A549 (cell line): ENCODE results near the gene MAN2C1. TPM values are rescaled to one million over a fixed set of nuclear protein-coding genes. Genes with fewer than 3 reads are reported as not detected.

Source experiments
- ATAC-seq, 2 experiments: fragments of 200-7000 bp in 1 of 2; fragments of >200 bp in 1 of 2; cut with Nextera tagmentation in 1 of 2; cut with Tn5 transposase in 1 of 2; 3 replicates each; pipeline versions ENCODE4 v1.8.0 to v1.9.1; 2018 to 2020; ENCODE audit warnings: mild to moderate bottlenecking in 1 of 2, moderate library complexity in 1 of 2
- CTCF ChIA-PET: fragments of 300-600 bp; sonication (Branson Sonifier 250); formaldehyde crosslinking; extraction: SDS; loops from one replicate; lab custom pipeline; 2021; ENCODE audit warnings: antibody characterized with exemption, inconsistent platforms; lab: Yijun Ruan, JAX
- POLR2A ChIA-PET: fragments of 350-600 bp; formaldehyde crosslinking; extraction: SDS; loops from one replicate; lab custom pipeline; 2021; ENCODE audit warnings: antibody characterized with exemption, inconsistent platforms; lab: Yijun Ruan, JAX
- DNase-seq, 2 experiments: peaks; one replicate each; pipeline versions ENCODE4 v3.0.0 to v3.0.0-alpha.2; 2011 to 2016; ENCODE audit warnings: low read depth in 1 of 2, low spot score in 1 of 2
- FAIRE-seq: peaks from 2 replicates; lab custom pipeline; 2011; peaks lifted over from hg19 to GRCh38; lab: Jason Lieb, UNC
- H3K27ac ChIP-seq, 2 experiments: fragments of >200 bp; sonication (Bioruptor Twin); formaldehyde crosslinking; 3 replicates each; pipeline ENCODE4 v1.5.1; 2016 to 2017
- H3K4me1 ChIP-seq: fragments of >200 bp; sonication (Bioruptor Twin); formaldehyde crosslinking; 3 replicates; pipeline ENCODE4 v1.6.1; 2016
- H3K4me2 ChIP-seq: fragments of >200 bp; sonication (Bioruptor Twin); formaldehyde crosslinking; 3 replicates; pipeline ENCODE4 v1.6.1; 2016
- H3K4me3 ChIP-seq: fragments of >200 bp; sonication (Bioruptor Twin); formaldehyde crosslinking; 3 replicates; pipeline ENCODE4 v1.5.1; 2016
- H3K9me3 ChIP-seq: fragments of >200 bp; sonication (Bioruptor Twin); formaldehyde crosslinking; 3 replicates; pipeline ENCODE4 v1.6.1; 2016
- CBX2 ChIP-seq: fragments of 200-600 bp; sonication (generic); IDR thresholded peaks from 2 replicates; pipeline ENCODE4 v1.6.1; 2016; ENCODE audit warnings: low read depth, mild to moderate bottlenecking, borderline replicate concordance
- CEBPB ChIP-seq, 2 experiments: fragments of >200 bp in 1 of 2; sonication (Bioruptor Twin) in 1 of 2; formaldehyde crosslinking in 1 of 2; IDR thresholded peaks; 2 replicates each; pipeline ENCODE4 v1.6.1; 2012 to 2016
- CHD2 ChIP-seq: fragments of 150-350 bp; IDR thresholded peaks from 2 replicates; pipeline ENCODE4 v1.6.1; 2014; ENCODE audit warnings: low read length; ENCODE audit not compliant: partially characterized antibody
- CHD4 ChIP-seq: fragments of 200-600 bp; sonication (generic); IDR thresholded peaks from 2 replicates; pipeline ENCODE4 v1.6.1; 2016; ENCODE audit warnings: antibody characterized with exemption, mild to moderate bottlenecking, borderline replicate concordance
- CTCF ChIP-seq: fragments of >200 bp; sonication (Bioruptor Twin); formaldehyde crosslinking; IDR thresholded peaks from 3 replicates; pipeline ENCODE4 v1.5.1; 2016
- EP300 ChIP-seq, 2 experiments: fragments of >200 bp; sonication (Bioruptor Twin); formaldehyde crosslinking; IDR thresholded peaks; 2 replicates in 1 of 2; 3 replicates in 1 of 2; pipeline ENCODE4 v1.6.1; 2016 to 2017
- FOSB ChIP-seq: fragments of 250-450 bp; sonication (Bioruptor Pico); IDR thresholded peaks from 2 replicates; pipeline ENCODE4 v1.5.0; 2020; ENCODE audit warnings: mild to moderate bottlenecking, moderate library complexity
- GATA3 ChIP-seq: IDR thresholded peaks from 2 replicates; pipeline ENCODE4 v1.6.1; 2012; ENCODE audit warnings: borderline replicate concordance
- HOXA7 ChIP-seq: fragments of 250-450 bp; sonication (Bioruptor Pico); IDR thresholded peaks from 2 replicates; pipeline ENCODE4 v1.5.0; 2020; ENCODE audit warnings: mild to moderate bottlenecking, moderate library complexity
- HOXB13 ChIP-seq: fragments of 250-450 bp; sonication (Bioruptor Pico); IDR thresholded peaks from 2 replicates; pipeline ENCODE4 v1.5.0; 2020; ENCODE audit warnings: low read depth, mild to moderate bottlenecking, moderate library complexity
- JUN ChIP-seq, 2 experiments: fragments of >200 bp; sonication (Bioruptor Twin); formaldehyde crosslinking; IDR thresholded peaks; 2 replicates in 1 of 2; 3 replicates in 1 of 2; pipeline ENCODE4 v1.6.1; 2016 to 2017
- JUNB ChIP-seq: fragments of >200 bp; sonication (Bioruptor Twin); formaldehyde crosslinking; IDR thresholded peaks from 2 replicates; pipeline ENCODE4 v1.6.1; 2016
- KDM1A ChIP-seq: fragments of 200-600 bp; sonication (generic); IDR thresholded peaks from 2 replicates; pipeline ENCODE4 v1.6.1; 2016; ENCODE audit warnings: low read depth, mild to moderate bottlenecking
- MAFK ChIP-seq: fragments of 450-650 bp; IDR thresholded peaks from 2 replicates; pipeline ENCODE4 v1.6.1; 2014; ENCODE audit not compliant: partially characterized antibody
- MAZ ChIP-seq: fragments of 150-350 bp; IDR thresholded peaks from 2 replicates; pipeline ENCODE4 v1.6.1; 2014; ENCODE audit warnings: antibody characterized with exemption, low read depth, low read length, borderline replicate concordance
- MYC ChIP-seq: IDR thresholded peaks from 2 replicates; pipeline ENCODE4 v1.6.1; 2012; ENCODE audit warnings: mild to moderate bottlenecking, inconsistent platforms, low read length, improper control_type of control experiment, borderline replicate concordance
- NPAS2 ChIP-seq: fragments of 250-450 bp; sonication (Bioruptor Pico); IDR thresholded peaks from 2 replicates; pipeline ENCODE4 v1.8.0; 2022; ENCODE audit warnings: mild to moderate bottlenecking, moderate library complexity, borderline replicate concordance
- NR3C1 ChIP-seq: fragments of >200 bp; sonication (Bioruptor Twin); formaldehyde crosslinking; IDR thresholded peaks from 3 replicates; pipeline ENCODE4 v1.6.1; 2017
- POLR2A ChIP-seq: IDR thresholded peaks from 2 replicates; pipeline ENCODE4 v1.6.1; 2012; ENCODE audit warnings: mild to moderate bottlenecking, low read length
- POLR2AphosphoS2 ChIP-seq: conservative IDR thresholded peaks from 2 replicates; pipeline ENCODE4 v1.6.1; 2012; ENCODE audit warnings: low read length, improper control_type of control experiment, inconsistent platforms
- RARB ChIP-seq: fragments of 250-450 bp; sonication (Bioruptor Pico); IDR thresholded peaks from 2 replicates; pipeline ENCODE4 v1.8.0; 2021; ENCODE audit warnings: mild to moderate bottlenecking, moderate library complexity
- REST ChIP-seq: fragments of 200-600 bp; sonication (generic); IDR thresholded peaks from 2 replicates; pipeline ENCODE4 v1.6.1; 2016; ENCODE audit warnings: antibody characterized with exemption, mild to moderate bottlenecking, moderate library complexity
- TP53 ChIP-seq: fragments of 250-450 bp; sonication (Bioruptor Pico); IDR thresholded peaks from 2 replicates; pipeline ENCODE4 v1.5.0; 2021; ENCODE audit warnings: mild to moderate bottlenecking, moderate library complexity
- ZNF302 ChIP-seq: fragments of 250-450 bp; sonication (Bioruptor Pico); IDR thresholded peaks from 2 replicates; pipeline ENCODE4 v1.9.0; 2021; ENCODE audit warnings: inconsistent platforms, mild to moderate bottlenecking, moderate library complexity
- WGBS: methylation state at CpG from one replicate; pipeline ENCODE4 v1.1.6; 2017; ENCODE audit errors: missing lambda C conversion rate; 5-methylcytosine and 5-hydroxymethylcytosine counted together
- polyA plus RNA-seq, 4 experiments: library from polyadenylated mRNA; depleted of rRNA in 3 of 4; stranded (reverse); fragments of >200 nt; fragmentation: RNase III in 1 of 4; extraction: RNeasy Plus Mini Kit Qiagen cat#74134 plus additional on column Dnase treatment in 1 of 4; gene quantifications; 2 replicates in 3 of 4; 3 replicates in 1 of 4; pipeline ENCODE4 v1.2.3, GENCODE V29; 2011 to 2017
- TF ChIP-seq, protein P1 (sequence below): IDR thresholded peaks from 2 replicates; pipeline ENCODE4 v1.6.1; 2012

The MAN2C1 gene
- polyA plus RNA-seq, 2 of the 4 experiments (the other 2 are of a cell fraction): 47.7 to 117 TPM

- H3K4me1 ChIP-seq: no peaks in the 10 kb centered on the region
- no peaks in the 10 kb centered on the region for H3K9me3 ChIP-seq
- FAIRE-seq: no peak
- POLR2A ChIA-PET: interaction anchor here (1.3 to 1.6 kb wide), 2 partner anchors 8 to 9 kb away, joined by 3 to 5 read pairs; partner anchors contain the start of gene MAN2C1
- no peak overlapping the region for H3K27ac ChIP-seq
- H3K4me2 ChIP-seq: no peak overlapping the region
- no peak overlapping the region for H3K4me3 ChIP-seq
- CTCF ChIA-PET: interaction anchor here (1.0 to 1.6 kb wide), 4 partner anchors 9 to 288 kb away, joined by 3 to 7 read pairs (median 3); partner anchors contain the start of gene MAN2C1
- WGBS: 100% methylated on average over 6 of the region's 10 CpGs
- TF ChIP-seq HOXB13 (CRISPR knock-in tag) (no peak), KDM1A (no peak), CBX2 (no peak), REST (no peak), ZNF302 (CRISPR knock-in tag) (no peak), MYC (no peak), CHD4 (no peak), HOXA7 (CRISPR knock-in tag) (no peak), RARB (CRISPR knock-in tag) (no peak), CHD2 (no peak), GATA3 (no peak), POLR2A (no peak), POLR2AphosphoS2 (no peak), CTCF (no peak), MAFK (no peak), JUNB (no peak), FOSB (no peak), JUN (IDR thresholded peaks at IDR 0.05) (no peak), CEBPB (IDR thresholded peaks at IDR 0.05) (no peak)
- TF ChIP-seq, protein P1, sequence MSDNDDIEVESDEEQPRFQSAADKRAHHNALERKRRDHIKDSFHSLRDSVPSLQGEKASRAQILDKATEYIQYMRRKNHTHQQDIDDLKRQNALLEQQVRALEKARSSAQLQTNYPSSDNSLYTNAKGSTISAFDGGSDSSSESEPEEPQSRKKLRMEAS: no peak
- ATAC-seq: no peak
- no peak for DNase-seq
Measured at GRCh38 chr15:75358771-75359536, 9.5 kb downstream of the MAN2C1 start.

- POLR2A ChIA-PET: interaction anchor here (1.6 kb wide), 1 partner anchor 10 kb away, joined by 5 read pairs; the partner anchor contains the start of gene MAN2C1
- Histone ChIP-seq H3K4me2 (no peak overlapping the region), H3K27ac (no peak overlapping the region), H3K9me3 (no peaks in the 10 kb centered on the region), H3K4me1 (no peaks in the 10 kb centered on the region), H3K4me3 (no peak overlapping the region)
- no peak for ATAC-seq
- CTCF ChIA-PET: interaction anchor here (1.2 to 5.8 kb wide), 2 partner anchors 9 kb away, joined by 3 to 72 read pairs; partner anchors contain the start of gene MAN2C1
- TF ChIP-seq MAZ (no peak), EP300 (IDR thresholded peaks at IDR 0.05) (no peak), NPAS2 (CRISPR knock-in tag) (no peak), RARB (CRISPR knock-in tag) (no peak), HOXB13 (CRISPR knock-in tag) (no peak), NR3C1 (no peak), TP53 (CRISPR knock-in tag) (no peak), JUN (IDR thresholded peaks at IDR 0.05) (no peak)
- DNase-seq: no peak
- 89% methylated on average over 17 of the region's 17 CpGs for WGBS
- FAIRE-seq: no peak
Measured at GRCh38 chr15:75357976-75358673, 10.3 kb downstream of the MAN2C1 start.
